HepG2 (cell line): ENCODE results near the gene RABGAP1L. TPM values are rescaled to one million over a fixed set of nuclear protein-coding genes. Genes with fewer than 3 reads are reported as not detected.
A peak's percentile ranks its signal among the peaks of the same experiment; 100 is the strongest.

Source experiments
- CHD4 ChIP-seq: fragments of 200-600 bp; sonication (generic); IDR thresholded peaks from 2 replicates; pipeline ENCODE4 v1.7.0; 2017; ENCODE audit warnings: mild to moderate bottlenecking, low read length, borderline replicate concordance
- FOXO1 ChIP-seq: sonication (generic); formaldehyde crosslinking; IDR thresholded peaks from 2 replicates; pipeline ENCODE4 v1.4.0; 2020; ENCODE audit warnings: missing genetic modification reagents
- GFI1 ChIP-seq: sonication (generic); formaldehyde crosslinking; IDR thresholded peaks from 2 replicates; pipeline ENCODE4 v1.5.0; 2020; ENCODE audit warnings: missing genetic modification reagents, mild to moderate bottlenecking, borderline replicate concordance
- HDAC6 ChIP-seq: fragments of 200-600 bp; sonication (generic); IDR thresholded peaks from 2 replicates; pipeline ENCODE4 v1.7.0; 2017; ENCODE audit warnings: mild to moderate bottlenecking, antibody characterized with exemption, low read length, low read depth
- HOXA3 ChIP-seq: sonication (generic); formaldehyde crosslinking; IDR thresholded peaks from 2 replicates; pipeline ENCODE4 v1.5.0; 2020; ENCODE audit warnings: missing genetic modification reagents
- KLF16 ChIP-seq, 2 experiments: sonication (generic) in 1 of 2; formaldehyde crosslinking in 1 of 2; IDR thresholded peaks; 2 replicates each; pipeline versions ENCODE4 v1.6.1 to v1.8.0; 2016 to 2023; ENCODE audit warnings: missing genetic modification reagents in 2 of 2, missing compliant biosample characterization in 1 of 2
- MEF2D ChIP-seq: sonication (generic); formaldehyde crosslinking; IDR thresholded peaks from 2 replicates; pipeline ENCODE4 v1.5.1; 2020; ENCODE audit warnings: mild to moderate bottlenecking, missing genetic modification reagents
- NR2F2 ChIP-seq: IDR thresholded peaks from 2 replicates; pipeline ENCODE4 v1.6.1; 2012; ENCODE audit warnings: low read depth, inconsistent platforms, borderline replicate concordance
- NR2F6 ChIP-seq, 2 experiments: IDR thresholded peaks; 2 replicates each; pipeline ENCODE4 v1.6.1; 2016; ENCODE audit warnings: antibody characterized with exemption in 1 of 2, mild to moderate bottlenecking in 1 of 2
- SALL1 ChIP-seq: sonication (generic); formaldehyde crosslinking; IDR thresholded peaks from 2 replicates; pipeline ENCODE4 v1.8.0; 2022; ENCODE audit warnings: mild to moderate bottlenecking, missing genetic modification reagents
- SOX6 ChIP-seq, 2 experiments: fragments of 450-650 bp in 1 of 2; sonication (generic) in 1 of 2; formaldehyde crosslinking in 1 of 2; IDR thresholded peaks; 2 replicates each; pipeline versions ENCODE4 v1.4.0 to v1.6.1; 2017 to 2020; ENCODE audit warnings: antibody characterized with exemption in 1 of 2, mild to moderate bottlenecking in 1 of 2, missing genetic modification reagents in 1 of 2
- TBP ChIP-seq: sonication (generic); formaldehyde crosslinking; IDR thresholded peaks from 2 replicates; pipeline ENCODE4 v1.5.0; 2020; ENCODE audit warnings: missing genetic modification reagents
- TP53 ChIP-seq: sonication (generic); formaldehyde crosslinking; conservative IDR thresholded peaks from 2 replicates; pipeline ENCODE4 v1.4.0; 2020; ENCODE audit warnings: missing genetic modification reagents
- ZNF816 ChIP-seq: sonication (generic); formaldehyde crosslinking; IDR thresholded peaks from 2 replicates; pipeline ENCODE4 v1.8.0; 2022; ENCODE audit warnings: missing genetic modification reagents, mild to moderate bottlenecking, borderline replicate concordance
- ZNF841 ChIP-seq: sonication (generic); formaldehyde crosslinking; IDR thresholded peaks from 2 replicates; pipeline ENCODE4 v1.8.1; 2023; ENCODE audit warnings: missing genetic modification reagents, borderline replicate concordance
- polyA plus RNA-seq, 8 experiments: library from polyadenylated mRNA; depleted of rRNA in 3 of 8; stranded (reverse) in 7 of 8; unstranded in 1 of 8; fragments of >200 nt; fragmentation: Illumina TruSeq in 4 of 8; extraction: Trizol in 4 of 8; gene quantifications; 2 replicates each; pipeline versions ENCODE4 v1.2.1 to v1.2.3, GENCODE V29; 2011 to 2016; ENCODE audit warnings: low read depth in 4 of 8, missing spikeins in 1 of 8, mixed read lengths in 1 of 8; ENCODE audit not compliant: insufficient read depth in 1 of 8
- total RNA-seq, 5 experiments: library from RNA; depleted of rRNA; stranded (reverse); fragments of >200 nt; fragmentation: Illumina TruSeq; extraction: Trizol; gene quantifications; 2 replicates each; pipeline ENCODE4 v1.2.3, GENCODE V29; 2016; ENCODE audit warnings: low read depth in 1 of 5
- TF ChIP-seq, protein P1 (sequence below): sonication (generic); formaldehyde crosslinking; IDR thresholded peaks from 2 replicates; pipeline ENCODE4 v1.4.0; 2020; ENCODE audit warnings: missing genetic modification reagents
- TF ChIP-seq, protein P2 (sequence below): sonication (generic); formaldehyde crosslinking; IDR thresholded peaks from 2 replicates; pipeline ENCODE4 v1.5.0; 2020; ENCODE audit warnings: mild to moderate bottlenecking, missing genetic modification reagents, borderline replicate concordance
- TF ChIP-seq, protein P3 (sequence below), 2 experiments: sonication (generic) in 1 of 2; formaldehyde crosslinking in 1 of 2; IDR thresholded peaks; 2 replicates each; pipeline versions ENCODE4 v1.4.0 to v1.6.1; 2016 to 2020; ENCODE audit warnings: borderline replicate concordance in 1 of 2, low read depth in 1 of 2, mild to moderate bottlenecking in 1 of 2, missing genetic modification reagents in 1 of 2

The RABGAP1L gene
- total and polyA plus RNA-seq, 2 of the 13 experiments (the other 11 are each of a cell fraction or from before 2014, with no cell fraction given) = 7.9 to 22.6 TPM

DNA sequence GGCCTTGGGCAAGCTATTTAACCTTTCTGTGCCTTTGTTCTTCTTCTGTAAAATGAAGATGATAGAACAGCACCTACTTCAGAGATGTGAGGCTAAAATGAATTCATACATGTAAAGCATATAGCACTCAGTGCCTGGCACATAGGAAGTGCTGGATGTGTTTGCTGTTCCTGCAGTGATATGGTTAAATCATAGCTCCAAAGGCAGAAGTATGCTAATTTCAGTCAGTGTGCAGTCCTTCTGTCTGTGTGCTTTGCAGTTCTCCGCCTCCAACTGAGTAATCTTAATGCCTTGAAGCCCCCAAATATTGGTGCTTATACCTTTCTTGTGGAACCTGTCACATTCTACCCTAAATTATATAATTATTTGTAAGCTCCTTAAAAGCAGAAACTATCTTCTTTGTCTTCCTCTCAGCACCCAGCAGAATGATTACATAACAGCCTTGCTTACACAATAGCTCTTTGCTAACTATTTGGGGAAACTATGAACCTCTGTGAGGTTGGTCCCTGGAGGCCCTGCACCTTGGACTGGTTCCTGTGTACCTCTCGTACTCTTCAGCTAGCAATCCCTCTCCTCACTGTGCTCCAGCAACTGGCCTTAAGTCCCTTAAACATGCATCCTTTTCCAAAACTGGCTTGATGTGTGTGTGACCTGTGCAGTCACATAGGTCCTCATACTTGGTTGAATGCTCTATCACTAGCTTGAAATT is 783.4 kb downstream of the RABGAP1L start (continued):
- TF ChIP-seq, protein P1, sequence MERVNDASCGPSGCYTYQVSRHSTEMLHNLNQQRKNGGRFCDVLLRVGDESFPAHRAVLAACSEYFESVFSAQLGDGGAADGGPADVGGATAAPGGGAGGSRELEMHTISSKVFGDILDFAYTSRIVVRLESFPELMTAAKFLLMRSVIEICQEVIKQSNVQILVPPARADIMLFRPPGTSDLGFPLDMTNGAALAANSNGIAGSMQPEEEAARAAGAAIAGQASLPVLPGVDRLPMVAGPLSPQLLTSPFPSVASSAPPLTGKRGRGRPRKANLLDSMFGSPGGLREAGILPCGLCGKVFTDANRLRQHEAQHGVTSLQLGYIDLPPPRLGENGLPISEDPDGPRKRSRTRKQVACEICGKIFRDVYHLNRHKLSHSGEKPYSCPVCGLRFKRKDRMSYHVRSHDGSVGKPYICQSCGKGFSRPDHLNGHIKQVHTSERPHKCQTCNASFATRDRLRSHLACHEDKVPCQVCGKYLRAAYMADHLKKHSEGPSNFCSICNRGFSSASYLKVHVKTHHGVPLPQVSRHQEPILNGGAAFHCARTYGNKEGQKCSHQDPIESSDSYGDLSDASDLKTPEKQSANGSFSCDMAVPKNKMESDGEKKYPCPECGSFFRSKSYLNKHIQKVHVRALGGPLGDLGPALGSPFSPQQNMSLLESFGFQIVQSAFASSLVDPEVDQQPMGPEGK (CRISPR knock-in tag) = 0 out of 2 replicates have a peak, but pooled peaks have one; percentile 21
- TF ChIP-seq, protein P2, sequence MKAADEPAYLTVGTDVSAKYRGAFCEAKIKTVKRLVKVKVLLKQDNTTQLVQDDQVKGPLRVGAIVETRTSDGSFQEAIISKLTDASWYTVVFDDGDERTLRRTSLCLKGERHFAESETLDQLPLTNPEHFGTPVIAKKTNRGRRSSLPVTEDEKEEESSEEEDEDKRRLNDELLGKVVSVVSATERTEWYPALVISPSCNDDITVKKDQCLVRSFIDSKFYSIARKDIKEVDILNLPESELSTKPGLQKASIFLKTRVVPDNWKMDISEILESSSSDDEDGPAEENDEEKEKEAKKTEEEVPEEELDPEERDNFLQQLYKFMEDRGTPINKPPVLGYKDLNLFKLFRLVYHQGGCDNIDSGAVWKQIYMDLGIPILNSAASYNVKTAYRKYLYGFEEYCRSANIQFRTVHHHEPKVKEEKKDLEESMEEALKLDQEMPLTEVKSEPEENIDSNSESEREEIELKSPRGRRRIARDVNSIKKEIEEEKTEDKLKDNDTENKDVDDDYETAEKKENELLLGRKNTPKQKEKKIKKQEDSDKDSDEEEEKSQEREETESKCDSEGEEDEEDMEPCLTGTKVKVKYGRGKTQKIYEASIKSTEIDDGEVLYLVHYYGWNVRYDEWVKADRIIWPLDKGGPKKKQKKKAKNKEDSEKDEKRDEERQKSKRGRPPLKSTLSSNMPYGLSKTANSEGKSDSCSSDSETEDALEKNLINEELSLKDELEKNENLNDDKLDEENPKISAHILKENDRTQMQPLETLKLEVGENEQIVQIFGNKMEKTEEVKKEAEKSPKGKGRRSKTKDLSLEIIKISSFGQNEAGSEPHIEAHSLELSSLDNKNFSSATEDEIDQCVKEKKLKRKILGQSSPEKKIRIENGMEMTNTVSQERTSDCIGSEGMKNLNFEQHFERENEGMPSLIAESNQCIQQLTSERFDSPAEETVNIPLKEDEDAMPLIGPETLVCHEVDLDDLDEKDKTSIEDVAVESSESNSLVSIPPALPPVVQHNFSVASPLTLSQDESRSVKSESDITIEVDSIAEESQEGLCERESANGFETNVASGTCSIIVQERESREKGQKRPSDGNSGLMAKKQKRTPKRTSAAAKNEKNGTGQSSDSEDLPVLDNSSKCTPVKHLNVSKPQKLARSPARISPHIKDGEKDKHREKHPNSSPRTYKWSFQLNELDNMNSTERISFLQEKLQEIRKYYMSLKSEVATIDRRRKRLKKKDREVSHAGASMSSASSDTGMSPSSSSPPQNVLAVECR (CRISPR knock-in tag) = peak; percentile 21; the same call in 1 of the 2 replicates
- TF ChIP-seq SOX6 (IDR thresholded peaks at IDR 0.05) (no peak), SOX6 (CRISPR knock-in tag; IDR thresholded peaks at IDR 0.05) (peak; percentile 95), HOXA3 (CRISPR knock-in tag) (peak; percentile 57; the same call in 1 of the 2 replicates), TBP (CRISPR knock-in tag) (no peak), ZNF816 (CRISPR knock-in tag) (no peak), CHD4 (no peak), SALL1 (CRISPR knock-in tag) (peak; percentile 78), MEF2D (CRISPR knock-in tag) (peak; percentile 91), FOXO1 (CRISPR knock-in tag) (peak; percentile 77; the same call in 1 of the 2 replicates), NR2F6 (IDR thresholded peaks at IDR 0.05) (peak; percentile 71), NR2F6 (CRISPR knock-in tag; IDR thresholded peaks at IDR 0.05) (peak; percentile 72), ZNF841 (CRISPR knock-in tag) (no peak), TP53 (CRISPR knock-in tag) (no peak), GFI1 (CRISPR knock-in tag) (peak; percentile 62), KLF16 (CRISPR knock-in tag; IDR thresholded peaks at IDR 0.05) (0 out of 4 replicates have a peak, but pooled peaks of 1 of the 2 experiments have one; percentile 30), HDAC6 (no peak), NR2F2 (no peak)
- TF ChIP-seq, protein P3, sequence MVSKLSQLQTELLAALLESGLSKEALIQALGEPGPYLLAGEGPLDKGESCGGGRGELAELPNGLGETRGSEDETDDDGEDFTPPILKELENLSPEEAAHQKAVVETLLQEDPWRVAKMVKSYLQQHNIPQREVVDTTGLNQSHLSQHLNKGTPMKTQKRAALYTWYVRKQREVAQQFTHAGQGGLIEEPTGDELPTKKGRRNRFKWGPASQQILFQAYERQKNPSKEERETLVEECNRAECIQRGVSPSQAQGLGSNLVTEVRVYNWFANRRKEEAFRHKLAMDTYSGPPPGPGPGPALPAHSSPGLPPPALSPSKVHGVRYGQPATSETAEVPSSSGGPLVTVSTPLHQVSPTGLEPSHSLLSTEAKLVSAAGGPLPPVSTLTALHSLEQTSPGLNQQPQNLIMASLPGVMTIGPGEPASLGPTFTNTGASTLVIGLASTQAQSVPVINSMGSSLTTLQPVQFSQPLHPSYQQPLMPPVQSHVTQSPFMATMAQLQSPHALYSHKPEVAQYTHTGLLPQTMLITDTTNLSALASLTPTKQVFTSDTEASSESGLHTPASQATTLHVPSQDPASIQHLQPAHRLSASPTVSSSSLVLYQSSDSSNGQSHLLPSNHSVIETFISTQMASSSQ (IDR thresholded peaks at IDR 0.05; ENCODE audit: low read depth) = peak; percentile 45; the same call in 1 of the 2 replicates
- TF ChIP-seq, protein P3 (CRISPR knock-in tag; IDR thresholded peaks at IDR 0.05; ENCODE audit: borderline replicate concordance) = no peak; the same call in 1 of the 2 replicates
